ENCODE data around the gene NVL. TPM values are rescaled to one million over a fixed set of nuclear protein-coding genes. Genes with fewer than 3 reads are reported as not detected.

Gene NVL
- total and polyA plus RNA-seq, 4 donors = 5.3 to 14.0 (median 11.0) TPM

DNA sequence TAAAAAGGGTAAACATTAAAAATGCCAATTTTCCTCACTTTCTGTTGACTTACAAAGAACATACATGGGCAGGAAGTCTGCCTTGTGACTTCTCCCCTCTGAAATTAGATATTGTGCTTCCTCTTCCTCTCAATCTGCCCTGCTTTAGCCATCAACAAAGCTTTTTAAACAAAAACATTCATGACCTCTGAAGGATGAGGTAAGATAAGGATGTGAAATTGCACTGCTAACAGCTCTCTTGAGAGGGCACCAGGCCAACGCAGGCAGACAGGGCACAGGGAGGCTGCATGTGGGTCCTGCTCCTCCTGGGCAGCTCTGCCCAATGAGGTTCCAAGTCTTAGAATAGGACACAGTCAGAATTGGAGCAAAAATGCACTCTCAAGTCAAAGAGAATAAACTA, 84.8 kb downstream of the NVL start:
- 55% methylated on average over 1 of the region's 1 CpG for WGBS
- H3K27me3 ChIP-seq (ENCODE audit: control insufficient read depth in 4 of 4, insufficient read depth in 4 of 4, low read length in 3 of 4) = no peaks in the 10 kb centered on the region
- H3K4me1 ChIP-seq (ENCODE audit: control insufficient read depth in 4 of 4, insufficient read depth in 4 of 4, low read length in 3 of 4) = peaks cover 0 to 2% (median 0%) of the 10 kb centered on the region in 4 donors
- H3K4me3 ChIP-seq (ENCODE audit: low read depth in 1 of 3, low read length in 3 of 3) = no peak overlapping the region
- TF ChIP-seq RXRA (IDR thresholded peaks at IDR 0.05) (peak in 1 of 2 donors; percentile 51), SP1 (IDR thresholded peaks at IDR 0.05) (peak; percentile 30), NR2F2 (IDR thresholded peaks at IDR 0.05) (peak; percentile 99), MAX (IDR thresholded peaks at IDR 0.05) (peak; percentile 27), RAD21 (IDR thresholded peaks at IDR 0.05) (peak; percentile 21 to 50), FOXA2 (IDR thresholded peaks at IDR 0.05) (no peak)
- peak overlapping the region in 1 of 2 donors; percentile 46 for H3K27ac ChIP-seq (ENCODE audit: low read depth in 1 of 2, low read length in 2 of 2)
- H3K9me3 ChIP-seq (ENCODE audit: control insufficient read depth in 4 of 4, low read length in 3 of 4) = no peaks in the 10 kb centered on the region
- H3K9ac ChIP-seq (ENCODE audit: low read depth in 1 of 2, low read length in 2 of 2) = no peak overlapping the region
- DNase-seq (ENCODE audit: low spot score) = no peak
- H3K36me3 ChIP-seq (ENCODE audit: control insufficient read depth in 4 of 4, insufficient read depth in 3 of 4, low read depth in 1 of 4, low read length in 3 of 4) = peaks cover 2 to 15% (median 8%) of the 10 kb centered on the region in 4 donors

DNA sequence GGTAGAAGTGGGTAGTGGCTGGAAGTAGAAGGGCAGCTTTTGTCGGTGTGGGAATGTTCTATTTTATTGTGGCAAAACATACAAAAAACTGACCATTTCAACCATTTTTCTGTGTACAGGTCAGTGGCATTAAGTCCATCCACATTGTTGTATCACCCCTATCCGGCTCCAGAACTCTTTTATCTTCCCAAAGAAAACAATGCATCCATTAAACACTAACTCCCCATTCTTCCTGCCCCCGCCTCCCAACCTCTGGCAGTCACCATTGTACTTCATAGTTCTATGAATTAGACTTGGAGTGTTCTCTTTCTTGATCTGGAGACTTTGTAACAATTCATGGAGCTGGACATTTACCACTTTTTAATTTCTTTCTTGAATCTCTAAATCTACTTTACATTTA, 91.2 kb downstream of the NVL start:
- TF ChIP-seq RAD21 (IDR thresholded peaks at IDR 0.05) (no peak), RXRA (IDR thresholded peaks at IDR 0.05) (no peak), MAX (IDR thresholded peaks at IDR 0.05) (no peak), EGR1 (IDR thresholded peaks at IDR 0.05; ENCODE audit: low read depth in 2 of 2) (no peak)
- TF ChIP-seq, protein P1, sequence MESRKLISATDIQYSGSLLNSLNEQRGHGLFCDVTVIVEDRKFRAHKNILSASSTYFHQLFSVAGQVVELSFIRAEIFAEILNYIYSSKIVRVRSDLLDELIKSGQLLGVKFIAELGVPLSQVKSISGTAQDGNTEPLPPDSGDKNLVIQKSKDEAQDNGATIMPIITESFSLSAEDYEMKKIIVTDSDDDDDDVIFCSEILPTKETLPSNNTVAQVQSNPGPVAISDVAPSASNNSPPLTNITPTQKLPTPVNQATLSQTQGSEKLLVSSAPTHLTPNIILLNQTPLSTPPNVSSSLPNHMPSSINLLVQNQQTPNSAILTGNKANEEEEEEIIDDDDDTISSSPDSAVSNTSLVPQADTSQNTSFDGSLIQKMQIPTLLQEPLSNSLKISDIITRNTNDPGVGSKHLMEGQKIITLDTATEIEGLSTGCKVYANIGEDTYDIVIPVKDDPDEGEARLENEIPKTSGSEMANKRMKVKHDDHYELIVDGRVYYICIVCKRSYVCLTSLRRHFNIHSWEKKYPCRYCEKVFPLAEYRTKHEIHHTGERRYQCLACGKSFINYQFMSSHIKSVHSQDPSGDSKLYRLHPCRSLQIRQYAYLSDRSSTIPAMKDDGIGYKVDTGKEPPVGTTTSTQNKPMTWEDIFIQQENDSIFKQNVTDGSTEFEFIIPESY (IDR thresholded peaks at IDR 0.05) = no peak
- TF ChIP-seq, protein P2, sequence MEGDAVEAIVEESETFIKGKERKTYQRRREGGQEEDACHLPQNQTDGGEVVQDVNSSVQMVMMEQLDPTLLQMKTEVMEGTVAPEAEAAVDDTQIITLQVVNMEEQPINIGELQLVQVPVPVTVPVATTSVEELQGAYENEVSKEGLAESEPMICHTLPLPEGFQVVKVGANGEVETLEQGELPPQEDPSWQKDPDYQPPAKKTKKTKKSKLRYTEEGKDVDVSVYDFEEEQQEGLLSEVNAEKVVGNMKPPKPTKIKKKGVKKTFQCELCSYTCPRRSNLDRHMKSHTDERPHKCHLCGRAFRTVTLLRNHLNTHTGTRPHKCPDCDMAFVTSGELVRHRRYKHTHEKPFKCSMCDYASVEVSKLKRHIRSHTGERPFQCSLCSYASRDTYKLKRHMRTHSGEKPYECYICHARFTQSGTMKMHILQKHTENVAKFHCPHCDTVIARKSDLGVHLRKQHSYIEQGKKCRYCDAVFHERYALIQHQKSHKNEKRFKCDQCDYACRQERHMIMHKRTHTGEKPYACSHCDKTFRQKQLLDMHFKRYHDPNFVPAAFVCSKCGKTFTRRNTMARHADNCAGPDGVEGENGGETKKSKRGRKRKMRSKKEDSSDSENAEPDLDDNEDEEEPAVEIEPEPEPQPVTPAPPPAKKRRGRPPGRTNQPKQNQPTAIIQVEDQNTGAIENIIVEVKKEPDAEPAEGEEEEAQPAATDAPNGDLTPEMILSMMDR (IDR thresholded peaks at IDR 0.05; ENCODE audit: low read depth, low read length, missing input control) = no peak
- Histone ChIP-seq H3K9me3 (ENCODE audit: control insufficient read depth in 4 of 4, low read length in 3 of 4) (no peaks in the 10 kb centered on the region), H3K27me3 (ENCODE audit: control insufficient read depth in 4 of 4, insufficient read depth in 4 of 4, low read length in 3 of 4) (no peaks in the 10 kb centered on the region), H3K4me3 (ENCODE audit: low read depth in 1 of 3, low read length in 3 of 3) (no peak overlapping the region), H3K27ac (ENCODE audit: low read depth in 1 of 2, low read length in 2 of 2) (no peak overlapping the region), H3K36me3 (ENCODE audit: control insufficient read depth in 4 of 4, insufficient read depth in 3 of 4, low read depth in 1 of 4, low read length in 3 of 4) (peaks cover 1 to 11% (median 3%) of the 10 kb centered on the region in 4 donors), H3K9ac (ENCODE audit: low read depth in 1 of 2, low read length in 2 of 2) (no peak overlapping the region), H3K4me1 (ENCODE audit: control insufficient read depth in 4 of 4, insufficient read depth in 4 of 4, low read length in 3 of 4) (no peaks in the 10 kb centered on the region)
- WGBS = 83% methylated on average over 3 of the region's 3 CpGs
- DNase-seq (ENCODE audit: low spot score) = no peak

DNA sequence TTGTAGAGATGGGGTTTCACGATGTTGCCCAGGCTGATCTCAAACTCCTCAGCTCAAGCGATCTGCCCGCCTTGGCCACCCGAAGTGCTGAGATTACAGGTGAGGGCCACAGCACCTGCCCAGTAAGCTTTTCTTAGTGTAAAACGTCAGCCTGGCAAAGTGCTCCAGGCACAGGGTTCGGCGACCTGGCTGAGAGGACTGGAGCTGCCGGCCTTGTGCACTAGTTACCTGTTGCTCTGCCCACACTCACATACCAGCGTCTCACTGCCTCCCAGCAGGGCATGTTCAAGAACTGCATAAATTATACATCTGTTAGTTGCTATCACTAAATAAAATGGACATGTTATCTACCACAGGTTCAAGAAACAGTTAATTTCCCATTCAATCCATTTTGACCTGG, 91.8 kb downstream of the NVL start:
- Histone ChIP-seq H3K36me3 (ENCODE audit: control insufficient read depth in 4 of 4, insufficient read depth in 3 of 4, low read depth in 1 of 4, low read length in 3 of 4) (peaks cover 1 to 11% (median 3%) of the 10 kb centered on the region in 4 donors), H3K9me3 (ENCODE audit: control insufficient read depth in 4 of 4, low read length in 3 of 4) (no peaks in the 10 kb centered on the region), H3K4me3 (ENCODE audit: low read depth in 1 of 3, low read length in 3 of 3) (no peak overlapping the region), H3K27me3 (ENCODE audit: control insufficient read depth in 4 of 4, insufficient read depth in 4 of 4, low read length in 3 of 4) (no peaks in the 10 kb centered on the region), H3K4me1 (ENCODE audit: control insufficient read depth in 4 of 4, insufficient read depth in 4 of 4, low read length in 3 of 4) (no peaks in the 10 kb centered on the region), H3K27ac (ENCODE audit: low read depth in 1 of 2, low read length in 2 of 2) (no peak overlapping the region), H3K9ac (ENCODE audit: low read depth in 1 of 2, low read length in 2 of 2) (no peak overlapping the region)
- TF ChIP-seq, protein P2 (IDR thresholded peaks at IDR 0.05; ENCODE audit: low read depth, low read length, missing input control) = no peak
- no peak for TF ChIP-seq YY1 (IDR thresholded peaks at IDR 0.05)
- TF ChIP-seq EGR1 (IDR thresholded peaks at IDR 0.05; ENCODE audit: low read depth in 2 of 2) = no peak
- no peak for TF ChIP-seq JUND (IDR thresholded peaks at IDR 0.05)
- no peak for TF ChIP-seq FOXA1 (IDR thresholded peaks at IDR 0.05)
- TF ChIP-seq, protein P1 (IDR thresholded peaks at IDR 0.05) = no peak
- no peak for TF ChIP-seq NR2F2 (IDR thresholded peaks at IDR 0.05)
- no peak for TF ChIP-seq RAD21 (IDR thresholded peaks at IDR 0.05)
- no peak for TF ChIP-seq SP1 (IDR thresholded peaks at IDR 0.05)
- no peak for TF ChIP-seq GABPA (IDR thresholded peaks at IDR 0.05 in 1 of 2, conservative IDR thresholded peaks at IDR 0.05 in 1 of 2)
- no peak for TF ChIP-seq FOXA2 (IDR thresholded peaks at IDR 0.05)
- TF ChIP-seq MAX (IDR thresholded peaks at IDR 0.05) = no peak
- WGBS = 90% methylated on average over 9 of the region's 9 CpGs
- no peak for DNase-seq (ENCODE audit: low spot score)
